Esophagus mucosa (tissue), 1 donor: Measurements from ENCODE around the gene CFAP69. TPM values are rescaled to one million over a fixed set of nuclear protein-coding genes. Genes with fewer than 3 reads are reported as not detected.
"Not testable (repeated sequence)": the region's sequence is repeated elsewhere in the genome, so short reads cannot be mapped to it uniquely, and the experiment has no call there.

ENCODE experiments used
- ATAC-seq: fragments of 200-7000 bp; cut with Tn5 transposase; one replicate; pipeline ENCODE4 v1.9.1; 2020
- total RNA-seq: library from RNA; stranded (reverse); gene quantifications from one replicate; pipeline ENCODE4 v1.2.4, GENCODE V29; 2023
- donor health status: DM: yes; HTN: yes; CAD: no.

CFAP69 gene
- total RNA-seq, 1 donor from 2014 or later = 1.1 TPM

DNA sequence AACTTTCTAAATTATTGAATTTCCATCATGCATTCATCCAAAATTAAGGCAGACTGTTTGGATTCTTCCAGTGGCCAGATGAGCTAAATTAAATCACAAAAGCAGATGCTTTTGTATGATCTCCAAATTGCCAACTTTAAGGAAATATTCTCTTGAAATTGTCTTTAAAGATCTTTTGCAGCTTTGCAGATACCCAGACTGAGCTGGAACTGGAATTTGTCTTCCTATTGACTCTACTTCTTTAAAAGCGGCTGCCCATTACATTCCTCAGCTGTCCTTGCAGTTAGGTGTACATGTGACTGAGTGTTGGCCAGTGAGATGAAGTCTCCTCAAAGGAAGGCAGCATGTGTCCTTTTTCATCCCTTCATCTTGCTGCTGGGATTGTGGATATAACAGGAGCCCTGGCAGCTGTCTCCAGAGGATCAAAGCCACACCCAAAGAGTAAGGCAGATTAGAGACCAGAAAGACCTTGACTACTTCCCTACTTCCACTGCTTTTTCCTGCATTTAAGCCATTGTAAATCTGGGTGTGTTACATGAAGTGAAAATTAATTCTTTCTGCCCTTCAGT, 8.2 kb upstream of the CFAP69 start:
- no peak for ATAC-seq

DNA sequence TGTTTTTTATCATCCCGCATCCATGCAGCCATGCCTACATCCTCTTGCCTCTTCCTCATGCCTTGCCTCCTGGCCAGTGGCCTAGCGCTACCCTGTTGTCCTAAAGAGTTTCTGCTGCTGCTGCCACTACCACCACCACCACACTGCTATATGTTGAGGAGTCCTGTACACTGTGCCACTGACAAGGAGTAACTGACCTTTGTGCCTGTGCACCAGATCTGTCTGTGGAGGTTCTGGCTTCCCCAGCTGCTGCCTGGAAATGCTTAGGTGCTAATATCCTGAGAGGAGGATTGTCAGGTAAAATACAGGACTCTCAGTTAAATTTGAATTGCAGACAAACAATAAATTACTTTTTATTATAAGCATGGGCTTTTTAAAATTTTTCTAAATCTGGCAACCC, 7.0 kb upstream of the CFAP69 start:
- no peak for ATAC-seq

DNA sequence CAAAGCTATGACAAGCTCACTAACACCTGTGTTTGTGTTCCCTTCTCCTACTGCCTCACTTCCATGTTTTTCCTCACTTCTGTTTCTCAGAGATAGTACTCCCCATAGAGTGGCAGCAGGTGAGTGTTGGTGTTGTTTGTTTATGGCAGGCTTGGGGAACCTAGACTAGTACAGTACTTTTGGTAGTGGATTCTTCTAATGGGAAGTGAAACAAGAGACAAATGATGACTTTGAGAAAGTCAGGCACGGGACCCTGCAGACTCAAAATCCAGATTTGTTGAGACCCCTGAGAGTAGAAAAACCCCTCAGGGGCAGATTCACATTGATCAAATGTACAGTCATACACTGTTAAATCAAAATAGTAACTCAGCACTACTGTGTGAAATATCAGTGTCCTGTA, 6.4 kb upstream of the CFAP69 start:
- no peak for ATAC-seq

DNA sequence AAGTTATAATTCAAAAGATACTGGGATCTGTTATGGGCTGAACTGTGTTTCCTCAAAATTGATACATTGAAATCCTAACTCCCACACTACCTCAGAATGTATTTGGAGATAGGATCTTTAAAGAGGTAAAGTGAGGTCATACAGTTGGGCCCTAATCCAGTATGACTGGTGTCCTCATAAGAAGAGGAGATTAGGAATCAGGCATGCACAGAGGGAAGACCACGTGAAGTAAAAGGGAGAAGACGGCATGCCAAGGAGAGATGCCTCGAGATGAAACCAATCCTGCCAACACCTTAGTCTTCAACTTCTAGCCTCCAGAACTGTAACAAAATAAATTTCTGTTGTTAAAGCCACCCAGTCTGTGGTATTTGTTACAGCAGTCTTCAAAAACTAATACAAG, 5.9 kb upstream of the CFAP69 start:
- no peak for ATAC-seq

DNA sequence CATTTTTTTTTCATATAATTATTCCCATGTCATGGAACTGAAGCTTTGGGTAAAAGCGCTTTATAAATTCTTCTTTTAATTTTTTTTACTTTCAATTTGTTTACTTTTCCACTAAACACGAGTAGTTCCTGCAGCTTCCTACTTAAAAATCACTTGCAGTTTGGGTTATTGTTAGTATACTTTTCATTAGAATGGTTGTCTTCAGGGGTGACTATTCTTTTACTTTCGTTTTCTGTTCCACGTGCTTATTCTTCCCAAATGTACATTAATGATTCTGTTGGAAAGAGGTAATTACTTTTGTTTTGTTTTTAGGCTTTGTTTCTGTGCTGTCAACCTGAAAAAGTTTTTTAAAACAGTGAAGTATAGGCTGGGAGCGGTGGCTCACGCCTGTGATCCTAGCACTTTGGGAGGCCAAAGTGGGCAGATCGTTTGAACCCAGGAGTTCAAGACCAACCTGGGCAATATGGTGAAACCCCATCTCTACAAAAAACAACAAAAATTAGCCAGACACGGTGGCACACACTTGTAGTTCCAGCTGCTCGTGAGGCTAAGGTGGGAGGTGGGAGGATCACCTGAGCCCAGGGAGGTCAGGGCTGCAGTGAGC, 5.2 kb upstream of the CFAP69 start:
- no peak for ATAC-seq

DNA sequence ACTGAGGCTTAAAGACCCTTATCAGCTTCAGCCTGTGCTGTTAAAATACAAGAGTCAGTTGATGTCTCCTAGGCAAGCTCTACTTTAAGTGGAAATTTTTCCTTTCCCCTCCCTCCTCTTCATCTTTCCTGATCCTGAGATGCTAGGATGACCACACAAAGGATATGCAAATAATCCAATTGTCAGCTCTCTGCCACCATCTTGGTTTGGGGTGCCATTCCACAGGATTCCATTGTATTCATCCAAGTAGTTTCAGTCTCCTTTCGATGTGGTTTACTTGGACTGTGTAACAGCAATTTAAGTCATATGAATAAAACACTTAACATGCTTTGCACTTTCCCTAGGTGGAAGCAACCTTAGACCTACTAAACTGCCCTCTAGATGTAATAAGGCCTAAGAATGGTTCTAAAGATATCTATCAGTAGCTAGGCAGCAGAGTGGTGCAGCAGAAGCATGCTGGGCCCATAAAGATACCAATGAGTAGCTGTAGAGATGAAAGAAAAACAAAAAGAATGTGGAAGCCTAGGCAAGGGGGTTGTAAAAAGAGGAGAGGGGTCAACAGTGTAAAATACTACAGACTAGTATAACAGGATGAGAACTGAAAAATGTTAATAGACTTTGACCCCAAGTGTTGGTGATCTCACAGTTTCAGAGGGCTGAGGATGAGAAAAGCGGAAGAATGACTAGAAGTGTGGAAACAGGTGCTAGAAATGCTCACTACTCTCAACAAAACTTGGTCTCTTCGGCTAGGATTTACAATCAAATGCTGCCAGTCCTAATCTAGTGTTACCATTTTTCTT, 2.4 kb upstream of the CFAP69 start:
- no peak for ATAC-seq

DNA sequence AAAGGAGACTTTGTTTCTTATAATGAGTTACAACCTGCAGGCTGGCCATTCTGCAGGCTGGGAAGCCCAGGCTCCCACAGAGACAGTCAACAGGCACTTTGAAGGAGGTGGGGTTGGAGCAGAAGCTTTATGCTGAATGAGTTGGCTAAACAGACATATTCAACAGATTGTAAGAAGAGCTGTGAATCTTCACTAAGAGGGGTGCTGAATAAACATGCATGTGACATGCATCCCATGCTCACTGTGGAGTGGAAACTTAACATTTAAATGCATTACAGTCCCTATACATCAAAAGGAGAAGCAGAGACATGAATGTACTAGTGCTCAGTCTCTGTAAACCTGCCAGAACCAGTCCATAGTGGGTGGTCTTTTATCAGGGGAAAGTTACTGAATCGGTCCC, 1.4 kb upstream of the CFAP69 start:
- no peak for ATAC-seq

DNA sequence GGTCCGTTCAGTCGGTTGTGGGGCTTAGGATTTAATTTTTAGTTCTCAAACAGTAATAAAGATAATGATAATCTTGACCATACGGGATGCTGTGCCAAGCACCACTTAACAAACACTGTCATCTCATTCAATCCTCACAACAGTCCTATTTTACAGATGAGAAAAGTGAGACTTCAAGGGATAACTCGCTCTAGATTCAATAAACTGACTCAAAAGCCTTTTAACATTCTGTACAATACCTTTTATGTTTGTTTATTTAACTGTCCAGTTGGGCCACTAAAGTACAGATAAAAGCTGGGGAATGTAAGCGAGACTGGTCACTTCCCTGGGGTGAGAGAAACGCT, 437 bp upstream of the CFAP69 start:
- ATAC-seq = no peak

DNA sequence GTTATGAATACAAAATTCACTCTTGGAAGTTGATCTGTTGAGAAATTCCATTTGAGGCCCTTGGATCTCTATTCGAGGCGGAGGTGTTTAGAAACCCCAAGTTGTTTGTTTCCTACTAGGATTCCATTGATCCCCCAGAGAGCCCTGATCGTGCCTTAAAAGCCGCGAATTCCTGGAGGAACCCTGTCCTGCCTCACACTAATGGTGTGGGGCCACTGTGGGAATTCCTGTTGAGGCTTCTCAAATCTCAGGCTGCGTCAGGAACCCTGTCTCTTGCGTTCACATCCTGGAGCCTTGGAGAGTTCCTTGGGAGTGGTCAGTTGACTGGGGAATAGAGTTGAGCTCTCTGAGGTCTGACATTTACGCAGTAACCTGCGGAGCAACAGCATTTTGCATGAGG, 1.2 kb downstream of the CFAP69 start:
- ATAC-seq = no peak

DNA sequence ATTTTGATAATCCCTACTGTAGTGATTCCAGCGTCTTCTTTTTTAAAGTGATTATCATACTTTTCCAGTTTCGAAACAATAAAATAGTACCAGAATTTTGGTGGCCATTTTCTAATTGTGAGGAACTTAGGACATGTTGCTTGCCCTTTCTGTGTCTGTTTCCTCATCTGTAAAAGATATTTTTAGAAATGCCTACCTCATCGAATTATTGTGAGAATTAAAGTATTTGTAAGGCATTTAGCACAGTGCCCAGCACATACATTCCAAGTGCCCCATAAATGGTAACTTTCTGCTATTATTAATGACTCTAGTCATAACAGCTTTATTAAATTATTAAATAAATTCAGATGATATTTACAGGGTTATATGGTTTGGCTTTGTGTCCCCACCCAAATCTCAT, 3.7 kb downstream of the CFAP69 start:
- no peak for ATAC-seq

DNA sequence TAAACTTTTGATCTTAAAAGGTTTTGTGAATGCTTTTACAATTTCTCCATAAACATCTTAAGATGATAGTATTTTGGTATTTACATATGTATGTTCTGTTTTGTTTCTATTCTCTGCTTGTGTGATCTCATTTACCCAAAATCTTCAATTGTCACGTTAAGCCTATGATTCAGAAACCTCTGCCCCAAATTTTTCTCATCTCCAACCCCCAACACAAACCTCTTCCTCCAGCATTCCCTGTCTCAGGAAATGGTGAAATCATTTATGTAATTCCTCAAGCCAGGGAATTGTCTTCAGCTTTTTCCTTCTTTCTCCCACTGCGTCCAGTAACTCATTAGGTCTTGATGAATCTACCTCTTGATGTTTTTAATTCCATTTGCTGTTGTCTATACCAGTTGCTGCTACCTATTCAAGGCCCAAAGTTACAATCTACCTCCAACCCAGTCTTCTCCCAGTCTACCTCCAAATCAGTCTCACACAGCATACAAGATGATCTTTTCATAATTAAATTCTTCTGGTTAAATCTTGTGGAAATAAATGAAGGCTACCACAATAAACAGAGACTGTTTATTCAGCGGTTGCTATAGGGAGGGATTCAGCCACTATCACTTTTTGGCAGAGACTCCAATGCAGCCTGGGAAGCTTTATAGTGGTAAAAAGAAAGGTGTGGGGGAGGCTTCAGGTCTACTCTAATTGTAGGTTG, 5.8 kb downstream of the CFAP69 start:
- ATAC-seq = no peak

DNA sequence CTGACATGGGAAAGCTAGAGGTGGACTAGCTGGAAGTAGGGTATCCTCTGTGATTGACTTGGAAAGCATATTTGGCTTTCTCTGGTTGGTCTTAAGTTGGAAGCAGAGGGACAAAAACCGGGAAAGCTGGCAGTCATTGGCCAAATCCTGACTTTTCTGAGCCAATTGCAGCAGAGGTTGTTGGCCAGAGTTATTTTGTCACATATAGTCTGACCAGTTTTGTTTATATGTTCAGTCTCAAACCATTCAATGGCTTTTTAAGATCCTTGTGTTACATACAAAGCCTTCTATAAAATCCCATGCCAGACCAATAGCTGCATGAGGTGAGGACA, 6.3 kb downstream of the CFAP69 start:
- no peak for ATAC-seq

DNA sequence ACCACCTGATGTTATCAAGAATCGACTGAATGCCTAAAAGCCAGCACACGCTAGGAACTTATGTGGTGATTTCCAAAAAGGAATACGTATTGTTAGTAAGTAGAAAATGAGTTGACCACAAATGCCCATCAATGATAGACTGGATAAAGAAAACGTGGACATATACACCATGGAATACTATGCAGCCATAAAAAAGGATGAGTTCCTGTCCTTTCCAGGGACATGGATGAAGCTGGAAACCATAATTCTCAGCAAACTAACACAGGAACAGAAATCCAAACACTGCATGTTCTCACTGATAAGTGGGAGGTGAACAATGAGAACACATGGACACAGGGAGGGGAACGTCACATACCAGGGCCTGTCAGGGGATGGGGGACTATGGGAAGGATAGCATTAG, 11.0 kb downstream of the CFAP69 start:
- not testable (repeated sequence) for ATAC-seq

DNA sequence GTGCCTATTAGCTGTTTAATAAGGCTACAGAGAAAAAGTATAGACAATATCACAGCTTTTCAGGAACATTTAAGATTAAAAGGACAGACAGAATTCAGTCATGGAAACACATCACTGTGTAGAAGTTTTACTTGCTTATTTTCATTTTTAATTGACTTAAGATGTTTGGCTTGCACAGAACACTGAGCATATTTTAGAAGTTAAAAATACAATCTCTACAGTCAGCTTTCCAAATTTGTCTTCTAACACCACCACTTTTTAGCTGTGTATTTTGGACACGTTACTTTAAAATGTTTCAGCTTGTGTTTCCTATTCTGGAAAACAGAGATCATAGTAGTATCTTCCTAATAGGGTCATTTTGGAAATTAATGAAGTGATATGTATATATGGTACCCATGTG, 11.8 kb downstream of the CFAP69 start:
- no peak for ATAC-seq

DNA sequence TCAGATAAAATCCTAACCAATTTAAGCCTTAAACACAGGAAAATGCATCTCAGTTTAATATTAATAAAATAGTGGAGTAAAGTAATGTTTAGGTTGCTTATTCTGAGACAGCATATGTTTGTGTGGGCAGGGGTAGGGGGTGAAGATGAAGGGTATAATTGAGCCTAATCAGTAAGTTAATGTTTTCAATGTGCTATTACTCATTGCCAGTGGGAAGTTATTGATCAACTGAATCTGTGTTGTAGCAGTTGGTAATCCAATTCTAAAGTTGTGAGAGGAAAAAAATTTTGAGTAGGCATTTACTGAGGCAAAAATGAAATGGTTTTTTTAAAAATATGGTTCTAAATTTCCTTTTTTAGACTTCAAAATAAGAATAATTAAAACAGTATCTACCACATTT, 16.5 kb downstream of the CFAP69 start:
- ATAC-seq = no peak

DNA sequence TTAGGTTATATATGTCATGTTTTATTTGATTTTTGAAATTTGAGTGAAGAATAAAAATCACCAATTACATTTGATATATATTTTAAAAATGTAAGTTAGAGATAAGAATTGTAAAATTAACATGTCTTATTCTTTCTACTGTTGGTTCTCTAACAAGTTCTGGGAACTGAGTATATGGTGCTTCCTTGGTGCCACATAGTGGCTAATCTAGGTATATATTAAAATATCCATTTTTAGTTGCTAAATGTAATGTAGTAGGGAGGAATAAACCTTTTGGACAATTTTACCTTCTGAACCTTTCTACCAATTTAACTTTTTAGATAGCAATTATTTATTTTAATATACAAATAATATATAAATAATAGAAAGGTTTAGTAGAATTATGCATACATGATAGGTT, 17.5 kb downstream of the CFAP69 start:
- peak; percentile 59 for ATAC-seq

DNA sequence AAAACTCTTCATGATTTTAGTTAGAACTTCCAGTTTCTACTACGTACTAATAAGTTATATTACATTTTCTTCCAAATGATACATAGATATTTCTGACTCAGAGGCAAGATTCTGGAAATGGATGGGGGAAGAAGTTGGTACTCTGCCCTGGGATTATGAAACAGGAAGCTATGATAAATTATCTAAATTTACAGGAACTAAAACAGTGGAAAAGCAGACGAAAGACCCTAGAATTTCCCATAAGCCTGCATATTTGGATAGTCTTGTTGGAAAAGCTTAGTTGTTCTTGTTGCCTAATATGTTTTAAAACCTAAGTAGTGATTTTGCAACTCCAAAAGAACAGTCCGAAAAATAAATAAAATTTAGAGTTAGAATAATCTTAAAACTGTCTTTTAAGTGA, 21.8 kb downstream of the CFAP69 start:
- ATAC-seq = no peak

DNA sequence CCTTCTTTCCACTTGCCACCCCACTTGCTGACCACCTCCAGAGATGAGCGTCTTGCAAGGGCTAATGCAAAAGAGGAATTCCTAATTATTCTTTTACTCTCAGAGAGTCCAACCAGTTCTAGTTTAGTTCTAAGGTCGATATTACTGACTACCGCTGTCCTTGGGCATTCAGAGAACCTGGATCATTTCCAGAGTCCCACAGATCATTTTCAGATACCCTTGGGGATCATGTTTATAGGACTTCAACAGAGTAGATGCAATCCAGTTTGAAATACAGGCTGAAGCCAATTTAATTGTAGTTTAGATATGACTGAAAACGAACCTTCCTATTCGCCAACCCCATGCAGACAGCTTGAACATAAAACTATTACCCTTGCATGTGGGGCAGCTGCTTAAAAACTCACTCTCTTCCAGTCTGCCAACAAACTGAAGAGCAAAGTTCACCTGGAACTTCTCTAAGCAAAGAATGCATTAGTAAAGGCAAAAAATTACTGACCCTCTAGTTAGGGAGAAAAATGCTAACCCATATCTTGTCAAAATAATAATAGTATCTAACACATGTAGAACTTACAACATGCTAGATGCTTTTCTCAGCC, 22.4 kb downstream of the CFAP69 start:
- ATAC-seq = no peak

DNA sequence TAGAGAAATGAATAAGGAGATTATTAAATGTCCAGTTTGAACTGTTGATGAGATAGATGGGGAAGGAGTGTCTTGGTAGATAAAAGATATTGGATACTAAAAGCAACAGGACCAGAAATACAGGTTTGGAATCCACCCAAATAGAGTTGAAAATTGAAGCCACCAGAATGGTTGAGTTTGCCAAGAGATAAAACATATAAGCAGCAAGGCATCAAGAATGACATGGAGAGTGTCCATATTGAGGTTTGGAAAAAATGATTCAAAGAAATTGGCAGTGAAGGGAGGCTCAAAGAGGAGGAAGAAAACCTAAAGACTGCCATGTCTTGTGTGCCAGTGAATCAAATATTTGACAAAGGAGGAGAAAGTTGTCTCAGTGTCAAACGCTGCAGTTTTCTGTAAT, 24.2 kb downstream of the CFAP69 start:
- no peak for ATAC-seq

DNA sequence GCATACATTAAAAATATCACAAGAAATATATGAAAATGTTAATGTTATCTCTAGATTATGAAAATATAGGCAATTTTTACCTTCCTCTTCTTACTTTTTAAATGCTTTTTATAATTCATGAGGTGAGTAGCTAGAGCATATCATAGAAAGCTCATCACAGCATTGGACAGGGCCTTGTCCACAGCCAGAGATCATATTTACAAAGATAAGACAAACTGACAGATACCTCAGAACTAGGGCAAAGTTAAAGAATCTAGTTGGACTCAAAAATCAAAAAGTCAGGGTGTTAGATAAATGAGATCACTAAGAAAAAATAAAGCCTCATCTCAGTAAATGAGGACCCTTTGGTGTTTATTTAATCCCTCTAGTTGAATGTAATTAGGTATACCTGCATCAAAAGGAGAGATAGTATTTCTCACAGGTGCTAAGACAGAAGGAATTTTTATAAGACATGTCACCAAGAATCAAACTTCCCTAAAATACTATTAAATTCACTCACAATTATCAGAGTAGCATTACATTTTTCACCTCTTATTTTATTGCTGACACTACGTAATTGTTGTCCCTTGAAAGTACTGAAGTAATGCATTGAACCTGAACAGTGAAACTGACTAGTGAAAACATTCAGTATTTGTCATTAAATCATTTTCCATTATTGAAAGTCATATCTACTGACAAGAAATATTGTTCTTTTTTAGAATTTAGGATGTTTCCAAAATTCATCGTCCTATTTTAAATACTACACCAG, 25.6 kb downstream of the CFAP69 start:
- ATAC-seq = no peak

DNA sequence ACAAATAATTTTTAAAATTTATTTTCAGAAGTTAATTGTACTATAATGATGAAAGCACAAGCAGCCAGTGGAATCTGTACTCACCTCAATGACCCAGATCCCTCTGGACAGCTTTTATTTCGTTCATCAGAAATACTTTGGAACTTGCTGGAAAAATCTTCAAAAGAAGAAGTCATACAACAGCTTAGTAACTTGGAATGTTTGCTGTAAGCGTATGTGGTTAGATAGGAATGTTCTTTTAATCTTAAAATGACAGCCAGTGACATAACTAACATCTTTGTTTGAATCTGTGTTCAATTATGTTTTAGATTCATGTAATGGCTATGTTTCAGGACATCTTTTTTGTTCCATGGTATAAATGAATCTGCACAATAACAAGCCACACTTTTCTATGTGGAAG, 26.8 kb downstream of the CFAP69 start:
- ATAC-seq = no peak

DNA sequence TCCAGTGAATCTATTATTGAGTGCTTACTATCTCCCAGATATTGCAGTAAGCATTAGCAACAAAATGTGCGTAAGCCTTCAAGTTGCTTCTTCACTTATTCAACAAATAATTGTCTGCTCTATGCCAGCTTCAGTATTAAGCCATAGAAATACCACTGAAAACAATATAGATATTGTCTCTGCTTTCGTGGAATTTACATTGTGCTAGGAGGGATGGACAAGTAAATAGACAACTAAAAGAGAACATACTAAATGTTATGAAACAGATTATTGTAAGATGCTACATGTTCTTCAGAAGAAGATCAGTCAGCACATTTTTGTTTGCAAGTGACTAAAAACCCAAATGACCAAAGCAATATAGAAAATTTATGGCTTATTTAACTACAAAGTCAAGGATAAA, 27.3 kb downstream of the CFAP69 start:
- ATAC-seq = no peak

DNA sequence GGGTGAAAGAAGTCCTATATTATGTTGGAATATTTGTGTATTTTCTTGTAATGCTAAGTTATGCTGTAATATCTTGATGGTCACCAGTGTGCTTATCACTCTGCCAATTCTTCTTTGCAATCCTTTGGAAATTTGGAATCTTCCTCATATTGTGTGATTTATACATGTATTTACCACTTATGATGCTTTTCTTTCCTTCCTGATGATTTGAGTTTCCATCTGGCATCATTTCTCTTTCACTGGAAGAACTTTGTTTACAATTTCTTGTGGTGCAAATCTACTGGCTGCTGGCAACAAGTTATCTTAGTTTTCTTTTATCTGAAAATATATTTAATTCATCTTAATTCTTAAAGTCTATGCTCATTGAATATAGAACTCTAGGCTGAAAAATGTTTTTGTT, 29.2 kb downstream of the CFAP69 start:
- ATAC-seq = no peak
